Suprapubic skin (tissue), 4 donors: Measurements from ENCODE around the gene PNMA1. TPM values are rescaled to one million over a fixed set of nuclear protein-coding genes. Genes with fewer than 3 reads are reported as not detected.

Source experiments
- DNase-seq, 2 donors: peaks; one replicate each; pipeline ENCODE4 v3.0.0-alpha.2; 2019; ENCODE audit warnings: low spot score in 2 of 2
- H3K27ac ChIP-seq: fragments of 200-600 bp; sonication (generic); one replicate; pipeline ENCODE4 v1.5.1; 2019
- H3K27me3 ChIP-seq: fragments of 200-600 bp; sonication (generic); one replicate; pipeline ENCODE4 v1.5.1; 2019
- H3K36me3 ChIP-seq: fragments of 200-600 bp; sonication (generic); one replicate; pipeline ENCODE4 v1.5.1; 2019
- H3K4me1 ChIP-seq: fragments of 200-600 bp; sonication (generic); one replicate; pipeline ENCODE4 v1.5.1; 2019
- H3K4me3 ChIP-seq: fragments of 200-600 bp; sonication (generic); one replicate; pipeline ENCODE4 v1.5.1; 2019; ENCODE audit warnings: mild to moderate bottlenecking
- H3K9me3 ChIP-seq: fragments of 200-600 bp; sonication (generic); one replicate; pipeline ENCODE4 v1.5.1; 2019
- EP300 ChIP-seq: sonication (generic); formaldehyde crosslinking; IDR thresholded peaks from one replicate; pipeline ENCODE4 v1.6.1; 2017; ENCODE audit warnings: antibody characterized with exemption
- POLR2A ChIP-seq, 2 donors: fragments of 450-650 bp; IDR thresholded peaks; one replicate each; pipeline ENCODE4 v1.6.1; 2017; ENCODE audit warnings: antibody characterized with exemption in 2 of 2, mild to moderate bottlenecking in 2 of 2, moderate library complexity in 2 of 2
- POLR2AphosphoS5 ChIP-seq, 3 donors: sonication (generic); formaldehyde crosslinking; IDR thresholded peaks; one replicate each; pipeline ENCODE4 v1.6.1; 2017; ENCODE audit warnings: antibody characterized with exemption in 3 of 3
- WGBS: methylation state at CpG from one replicate; pipeline ENCODE4 v1.1.5; 2018; 5-methylcytosine and 5-hydroxymethylcytosine counted together
- total RNA-seq, 4 donors: library from RNA; depleted of rRNA; stranded (reverse); fragments of >200 nt; gene quantifications; one replicate each; pipeline ENCODE4 v1.1.0, GENCODE V29; 2016
- TF ChIP-seq, protein P1 (sequence below), 2 donors: fragments of 200-600 bp in 1 of 2; fragments of 450-650 bp in 1 of 2; sonication (generic) in 1 of 2; IDR thresholded peaks; one replicate each; pipeline ENCODE4 v1.5.1; 2016 to 2019; ENCODE audit warnings: antibody characterized with exemption in 2 of 2, mild to moderate bottlenecking in 1 of 2, moderate library complexity in 1 of 2

PNMA1 gene
- total RNA-seq, 4 donors from 2014 or later = 5.2 to 9.8 (median 6.4) TPM

DNA sequence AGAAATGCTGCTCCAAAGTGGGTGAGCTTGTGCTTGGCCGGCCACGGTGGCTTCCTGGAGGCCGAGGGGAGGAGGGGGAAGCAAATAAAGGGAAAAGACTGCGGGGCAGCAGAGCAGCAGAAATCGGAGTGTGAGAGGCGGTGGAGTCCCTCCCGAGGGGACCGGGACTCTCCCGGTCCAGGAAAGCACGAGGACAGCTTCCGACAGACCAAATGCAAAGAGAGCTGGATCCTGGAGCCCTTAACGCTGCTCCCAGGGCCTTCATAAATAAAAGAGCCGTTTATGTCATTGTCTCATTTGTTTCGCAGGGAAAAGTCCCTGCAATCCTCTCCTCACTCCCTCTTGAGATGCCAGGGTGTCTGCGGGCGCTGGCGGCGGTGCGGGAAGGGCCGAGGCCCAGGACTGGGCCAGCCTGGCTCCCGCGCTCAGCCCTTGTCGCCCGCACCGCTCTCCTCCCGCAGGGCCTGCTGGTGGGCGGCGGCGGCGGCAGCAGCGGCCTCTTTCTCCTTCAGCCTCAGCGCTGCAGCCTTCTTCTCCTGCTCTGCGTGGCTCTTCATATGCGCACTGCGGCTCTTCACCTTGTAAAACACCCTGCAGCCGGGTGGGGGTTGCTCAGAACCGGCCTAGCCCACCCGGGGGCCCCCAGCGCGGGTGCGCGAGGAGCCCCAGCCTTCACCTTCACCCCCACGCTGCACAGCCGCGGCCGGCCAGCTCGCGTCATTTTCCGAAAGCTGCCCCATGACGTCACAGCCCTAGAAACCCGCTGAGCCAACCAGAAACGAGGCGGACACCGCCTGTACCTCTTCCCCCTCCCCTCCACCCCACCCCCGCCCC lies 4.5 kb upstream of the PNMA1 start:
- peaks cover 76% of the 10 kb centered on the region for H3K36me3 ChIP-seq
- peak overlapping the region; percentile 16 for H3K27ac ChIP-seq
- no peak for DNase-seq
- no peaks in the 10 kb centered on the region for H3K27me3 ChIP-seq
- no peaks in the 10 kb centered on the region for H3K9me3 ChIP-seq
- H3K4me1 ChIP-seq = peaks cover 30% of the 10 kb centered on the region
- WGBS = 79% methylated on average over 45 of the region's 55 CpGs
- H3K4me3 ChIP-seq = no peak overlapping the region
- TF ChIP-seq POLR2A (IDR thresholded peaks at IDR 0.05) (no peak), POLR2AphosphoS5 (IDR thresholded peaks at IDR 0.05) (no peak), EP300 (no peak)
- TF ChIP-seq, protein P1, sequence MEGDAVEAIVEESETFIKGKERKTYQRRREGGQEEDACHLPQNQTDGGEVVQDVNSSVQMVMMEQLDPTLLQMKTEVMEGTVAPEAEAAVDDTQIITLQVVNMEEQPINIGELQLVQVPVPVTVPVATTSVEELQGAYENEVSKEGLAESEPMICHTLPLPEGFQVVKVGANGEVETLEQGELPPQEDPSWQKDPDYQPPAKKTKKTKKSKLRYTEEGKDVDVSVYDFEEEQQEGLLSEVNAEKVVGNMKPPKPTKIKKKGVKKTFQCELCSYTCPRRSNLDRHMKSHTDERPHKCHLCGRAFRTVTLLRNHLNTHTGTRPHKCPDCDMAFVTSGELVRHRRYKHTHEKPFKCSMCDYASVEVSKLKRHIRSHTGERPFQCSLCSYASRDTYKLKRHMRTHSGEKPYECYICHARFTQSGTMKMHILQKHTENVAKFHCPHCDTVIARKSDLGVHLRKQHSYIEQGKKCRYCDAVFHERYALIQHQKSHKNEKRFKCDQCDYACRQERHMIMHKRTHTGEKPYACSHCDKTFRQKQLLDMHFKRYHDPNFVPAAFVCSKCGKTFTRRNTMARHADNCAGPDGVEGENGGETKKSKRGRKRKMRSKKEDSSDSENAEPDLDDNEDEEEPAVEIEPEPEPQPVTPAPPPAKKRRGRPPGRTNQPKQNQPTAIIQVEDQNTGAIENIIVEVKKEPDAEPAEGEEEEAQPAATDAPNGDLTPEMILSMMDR (IDR thresholded peaks at IDR 0.05) = no peak

DNA sequence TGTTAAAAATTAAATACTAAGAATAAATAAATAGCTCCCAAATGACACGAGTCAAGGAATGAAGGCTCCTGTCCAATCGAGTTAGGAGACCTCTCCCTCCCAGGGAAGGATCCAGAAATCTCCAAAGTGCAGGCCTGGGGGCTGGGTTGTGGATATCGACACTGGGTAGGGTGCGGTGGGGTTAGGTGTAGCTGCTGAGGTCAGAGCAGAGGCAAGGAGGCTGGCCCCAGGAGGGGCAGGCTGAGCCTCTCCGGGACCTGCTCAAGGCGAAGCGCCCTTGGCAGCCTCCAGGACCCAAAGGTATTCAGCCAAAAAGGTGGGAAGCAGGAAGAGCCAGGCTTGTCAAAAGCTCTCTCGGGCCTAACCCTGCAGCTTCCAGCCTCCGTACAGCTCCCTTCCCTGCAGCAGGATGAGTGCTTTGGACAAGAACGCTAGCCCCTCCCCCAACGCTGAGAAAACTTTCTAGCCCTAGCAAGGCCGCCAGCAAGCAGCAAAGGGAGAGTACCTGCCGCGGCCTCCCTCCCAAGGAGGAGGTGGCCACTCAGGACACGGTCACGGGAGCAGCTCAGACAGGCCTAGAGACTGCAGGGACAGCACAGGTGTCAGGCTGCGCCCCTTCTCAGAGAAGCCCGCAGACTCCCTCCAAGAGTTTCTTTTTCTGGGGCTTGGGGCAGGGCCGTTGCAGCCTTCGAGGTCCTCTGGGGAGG lies 3.7 kb upstream of the PNMA1 start:
- DNase-seq = no peak
- Histone ChIP-seq H3K4me1 (peaks cover 30% of the 10 kb centered on the region), H3K27me3 (no peaks in the 10 kb centered on the region), H3K9me3 (no peaks in the 10 kb centered on the region), H3K27ac (no peak overlapping the region), H3K4me3 (no peak overlapping the region), H3K36me3 (peaks cover 69% of the 10 kb centered on the region)
- WGBS = 59% methylated on average over 16 of the region's 20 CpGs
- TF ChIP-seq EP300 (no peak), POLR2AphosphoS5 (IDR thresholded peaks at IDR 0.05) (no peak), POLR2A (IDR thresholded peaks at IDR 0.05) (no peak)
- TF ChIP-seq, protein P1 (IDR thresholded peaks at IDR 0.05) = no peak

DNA sequence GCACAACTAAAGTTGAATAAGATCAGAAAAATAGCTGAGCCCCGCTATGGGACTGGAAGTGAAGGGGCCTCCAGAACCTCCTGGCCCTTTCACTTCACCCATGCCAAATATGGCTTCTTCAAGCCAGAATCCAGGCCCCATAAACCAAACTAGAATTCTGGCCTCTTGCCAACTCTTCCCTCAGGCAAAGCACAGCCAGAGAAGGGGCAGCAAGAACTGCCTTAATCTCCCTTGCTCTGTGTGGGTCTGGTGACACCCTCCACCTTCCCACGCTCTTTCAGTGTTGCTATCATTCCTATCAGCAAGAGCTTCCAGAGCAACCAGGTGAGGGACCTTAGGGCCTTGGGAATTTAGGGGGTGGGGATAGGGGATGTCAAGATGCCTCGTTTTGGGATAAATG lies 3.1 kb upstream of the PNMA1 start:
- no peaks in the 10 kb centered on the region for H3K9me3 ChIP-seq
- 81% methylated on average over 3 of the region's 3 CpGs for WGBS
- H3K4me1 ChIP-seq = peaks cover 30% of the 10 kb centered on the region
- no peak for TF ChIP-seq POLR2AphosphoS5 (IDR thresholded peaks at IDR 0.05)
- TF ChIP-seq, protein P1 (IDR thresholded peaks at IDR 0.05) = no peak
- TF ChIP-seq EP300 = no peak
- TF ChIP-seq POLR2A (IDR thresholded peaks at IDR 0.05) = no peak
- peaks cover 64% of the 10 kb centered on the region for H3K36me3 ChIP-seq
- no peak overlapping the region for H3K4me3 ChIP-seq
- H3K27ac ChIP-seq = no peak overlapping the region
- no peaks in the 10 kb centered on the region for H3K27me3 ChIP-seq
- no peak for DNase-seq

DNA sequence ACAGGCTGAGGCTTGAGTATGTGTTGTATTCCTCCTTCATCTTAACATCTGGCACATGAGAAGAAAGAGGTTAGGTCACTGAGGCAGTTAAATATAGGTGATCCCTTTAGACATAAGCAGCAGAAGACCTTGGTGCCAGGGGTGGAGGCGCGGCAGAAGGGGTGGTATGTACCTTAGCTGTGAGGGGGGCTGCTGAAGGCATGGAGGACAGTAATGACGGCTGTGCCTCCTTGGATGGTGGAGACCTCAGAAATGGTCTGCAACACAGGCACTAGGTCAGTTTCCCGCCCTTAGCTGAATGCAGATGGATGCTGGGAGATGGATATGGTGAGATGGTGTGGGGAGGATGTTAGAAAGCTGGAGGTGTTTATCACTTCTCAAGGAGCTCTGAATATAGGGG lies 1.5 kb upstream of the PNMA1 start:
- peaks cover 48% of the 10 kb centered on the region for H3K36me3 ChIP-seq
- H3K4me1 ChIP-seq = peaks cover 39% of the 10 kb centered on the region

More for the DNA sequence above, 1.5 kb upstream of the PNMA1 start:
- Histone ChIP-seq H3K4me3 (no peak overlapping the region), H3K9me3 (no peaks in the 10 kb centered on the region), H3K27me3 (no peaks in the 10 kb centered on the region), H3K27ac (no peak overlapping the region)
- no peak for TF ChIP-seq POLR2AphosphoS5 (IDR thresholded peaks at IDR 0.05)
- no peak for TF ChIP-seq EP300
- no peak for TF ChIP-seq POLR2A (IDR thresholded peaks at IDR 0.05)
- TF ChIP-seq, protein P1 (IDR thresholded peaks at IDR 0.05) = no peak
- 86% methylated on average over 4 of the region's 4 CpGs for WGBS
- DNase-seq = no peak
